Keratinocyte (primary cell): ENCODE results near the gene ENDOU.

Experiments used
- EZH2 ChIP-seq: IDR thresholded peaks from one replicate; pipeline ENCODE4 v1.6.1; 2012; ENCODE audit warnings: inconsistent platforms, mild to moderate bottlenecking, low read length, moderate library complexity
- TF ChIP-seq, protein P1 (sequence below), 3 experiments: IDR thresholded peaks in 1 of 3; conservative IDR thresholded peaks in 1 of 3; optimal IDR thresholded peaks in 1 of 3; 2 replicates in 2 of 3; 3 replicates in 1 of 3; pipeline versions ENCODE3 to v1.5.1; 2011; ENCODE audit warnings: low read length in 3 of 3, mild to moderate bottlenecking in 3 of 3, moderate library complexity in 2 of 3, control low read depth in 1 of 3, inconsistent platforms in 1 of 3; ENCODE audit not compliant: insufficient read depth in 2 of 3; ENCODE audit errors: extremely low read depth in 1 of 3

DNA sequence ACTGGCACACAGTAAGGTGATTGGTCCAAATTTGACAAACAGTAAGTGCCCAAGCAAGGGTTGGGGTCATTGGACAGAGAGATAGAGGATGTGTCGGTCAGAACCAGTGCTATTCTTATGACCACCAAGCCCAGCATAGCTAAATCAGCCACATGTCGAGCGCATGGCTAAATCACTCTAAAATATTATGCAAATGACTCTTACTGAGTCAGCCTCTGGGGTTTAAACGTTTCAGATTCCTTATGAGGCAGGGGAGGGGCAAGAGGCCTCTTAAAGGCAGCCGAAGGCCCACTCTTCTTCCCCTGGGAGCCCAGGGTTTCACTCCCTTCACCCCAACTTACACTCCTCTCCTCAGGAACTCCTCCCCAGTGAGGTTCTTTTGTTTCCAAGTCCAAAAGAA, 603 bp upstream of the ENDOU start:
- TF ChIP-seq, protein P1, sequence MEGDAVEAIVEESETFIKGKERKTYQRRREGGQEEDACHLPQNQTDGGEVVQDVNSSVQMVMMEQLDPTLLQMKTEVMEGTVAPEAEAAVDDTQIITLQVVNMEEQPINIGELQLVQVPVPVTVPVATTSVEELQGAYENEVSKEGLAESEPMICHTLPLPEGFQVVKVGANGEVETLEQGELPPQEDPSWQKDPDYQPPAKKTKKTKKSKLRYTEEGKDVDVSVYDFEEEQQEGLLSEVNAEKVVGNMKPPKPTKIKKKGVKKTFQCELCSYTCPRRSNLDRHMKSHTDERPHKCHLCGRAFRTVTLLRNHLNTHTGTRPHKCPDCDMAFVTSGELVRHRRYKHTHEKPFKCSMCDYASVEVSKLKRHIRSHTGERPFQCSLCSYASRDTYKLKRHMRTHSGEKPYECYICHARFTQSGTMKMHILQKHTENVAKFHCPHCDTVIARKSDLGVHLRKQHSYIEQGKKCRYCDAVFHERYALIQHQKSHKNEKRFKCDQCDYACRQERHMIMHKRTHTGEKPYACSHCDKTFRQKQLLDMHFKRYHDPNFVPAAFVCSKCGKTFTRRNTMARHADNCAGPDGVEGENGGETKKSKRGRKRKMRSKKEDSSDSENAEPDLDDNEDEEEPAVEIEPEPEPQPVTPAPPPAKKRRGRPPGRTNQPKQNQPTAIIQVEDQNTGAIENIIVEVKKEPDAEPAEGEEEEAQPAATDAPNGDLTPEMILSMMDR (optimal IDR thresholded peaks at IDR 0.05 in 1 of 3, IDR thresholded peaks at IDR 0.05 in 1 of 3, conservative IDR thresholded peaks at IDR 0.05 in 1 of 3; ENCODE audit: extremely low read depth in 1 of 3, insufficient read depth in 2 of 3, low read length in 3 of 3): no peak
- TF ChIP-seq EZH2: no peak
